ENCODE results near the gene ARSB.

DNA sequence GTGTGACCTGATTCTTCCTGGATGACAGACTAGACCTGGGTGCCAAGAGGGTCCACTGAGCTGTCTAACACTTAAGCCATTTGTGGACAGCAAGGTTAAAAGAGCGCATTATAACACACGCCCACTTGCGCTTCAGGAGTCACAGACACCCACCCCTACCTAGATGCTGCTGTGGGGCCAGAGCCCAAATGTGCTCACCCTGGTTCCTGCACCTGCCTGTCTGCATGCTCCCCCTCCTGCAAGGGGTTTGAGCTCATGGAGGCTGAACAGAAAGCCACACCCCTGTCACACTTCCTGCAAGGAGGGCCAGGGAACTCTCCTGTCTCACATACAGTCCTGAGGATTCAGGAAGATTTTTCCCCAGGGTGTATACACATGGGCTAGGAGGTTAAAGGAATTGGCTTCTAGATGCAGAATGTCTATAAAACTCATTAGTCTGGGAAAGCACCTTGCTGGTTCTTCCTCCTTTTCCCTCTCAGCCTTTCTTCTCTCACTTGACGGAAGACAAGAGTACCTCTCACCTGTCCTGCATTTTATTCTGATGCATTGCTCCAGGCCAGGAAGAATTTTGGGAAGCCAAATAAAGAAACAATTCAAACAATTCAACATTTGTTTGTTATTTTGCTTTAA lies 249.2 kb downstream of the ARSB start:
- TF ChIP-seq, protein P1, sequence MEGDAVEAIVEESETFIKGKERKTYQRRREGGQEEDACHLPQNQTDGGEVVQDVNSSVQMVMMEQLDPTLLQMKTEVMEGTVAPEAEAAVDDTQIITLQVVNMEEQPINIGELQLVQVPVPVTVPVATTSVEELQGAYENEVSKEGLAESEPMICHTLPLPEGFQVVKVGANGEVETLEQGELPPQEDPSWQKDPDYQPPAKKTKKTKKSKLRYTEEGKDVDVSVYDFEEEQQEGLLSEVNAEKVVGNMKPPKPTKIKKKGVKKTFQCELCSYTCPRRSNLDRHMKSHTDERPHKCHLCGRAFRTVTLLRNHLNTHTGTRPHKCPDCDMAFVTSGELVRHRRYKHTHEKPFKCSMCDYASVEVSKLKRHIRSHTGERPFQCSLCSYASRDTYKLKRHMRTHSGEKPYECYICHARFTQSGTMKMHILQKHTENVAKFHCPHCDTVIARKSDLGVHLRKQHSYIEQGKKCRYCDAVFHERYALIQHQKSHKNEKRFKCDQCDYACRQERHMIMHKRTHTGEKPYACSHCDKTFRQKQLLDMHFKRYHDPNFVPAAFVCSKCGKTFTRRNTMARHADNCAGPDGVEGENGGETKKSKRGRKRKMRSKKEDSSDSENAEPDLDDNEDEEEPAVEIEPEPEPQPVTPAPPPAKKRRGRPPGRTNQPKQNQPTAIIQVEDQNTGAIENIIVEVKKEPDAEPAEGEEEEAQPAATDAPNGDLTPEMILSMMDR (conservative IDR thresholded peaks at IDR 0.05; ENCODE audit: low read length), result no peak
- TF ChIP-seq EZH2phosphoT487 (IDR thresholded peaks at IDR 0.05; ENCODE audit: borderline replicate concordance, low read depth, low read length), result no peak

Measured in OCI-LY7 (cell line).